ENCODE measurements around the gene ZCCHC18.

- no peak for TF ChIP-seq HOXB13 (CRISPR knock-in tag; IDR thresholded peaks at IDR 0.05; ENCODE audit: low read depth)
- TF ChIP-seq ZC3H11A (IDR thresholded peaks at IDR 0.05) = no peak
- TF ChIP-seq ZFP36 (IDR thresholded peaks at IDR 0.05; ENCODE audit: borderline replicate concordance, partially characterized antibody) = no peak
- no peak for TF ChIP-seq RFX5 (IDR thresholded peaks at IDR 0.05)
- TF ChIP-seq MAX (IDR thresholded peaks at IDR 0.05) = no peak
- TF ChIP-seq POLR2A (IDR thresholded peaks at IDR 0.05; ENCODE audit: low read length) = no peak
- no peak for TF ChIP-seq PHF8 (IDR thresholded peaks at IDR 0.05; ENCODE audit: borderline replicate concordance, low read depth)
- TF ChIP-seq CTCF (IDR thresholded peaks at IDR 0.05) = no peak
- TF ChIP-seq RAD21 (conservative IDR thresholded peaks at IDR 0.05 in 1 of 2, IDR thresholded peaks at IDR 0.05 in 1 of 2) = no peak
- TF ChIP-seq SMC3 (IDR thresholded peaks at IDR 0.05) = no peak
- TF ChIP-seq EP300 (IDR thresholded peaks at IDR 0.05) = no peak
- no peak for TF ChIP-seq TP53 (CRISPR knock-in tag; IDR thresholded peaks at IDR 0.05)
These were observed 6.7 kb upstream of the ZCCHC18 start for GRCh38 chrX:104105330-104106262.
